Erythroblast (primary cell): Measurements from ENCODE around the gene RSPRY1.
A peak's percentile ranks its signal among the peaks of the same experiment; 100 is the strongest.
"Not testable (repeated sequence)": the region's sequence is repeated elsewhere in the genome, so short reads cannot be mapped to it uniquely, and the experiment has no call there.

Experiments used
- DNase-seq, 2 experiments: peaks; one replicate each; lab custom pipeline; 2025; lab: John Stamatoyannopoulos, UW
- GATA1 ChIP-seq: IDR thresholded peaks from 2 replicates; pipeline ENCODE4 v1.6.1; 2011; ENCODE audit warnings: low read depth, mild to moderate bottlenecking, control low read depth, low read length, moderate library complexity
- POLR2A ChIP-seq: IDR thresholded peaks from 2 replicates; pipeline ENCODE4 v1.6.1; 2011; ENCODE audit warnings: mild to moderate bottlenecking, low read length

RSPRY1 gene

DNA sequence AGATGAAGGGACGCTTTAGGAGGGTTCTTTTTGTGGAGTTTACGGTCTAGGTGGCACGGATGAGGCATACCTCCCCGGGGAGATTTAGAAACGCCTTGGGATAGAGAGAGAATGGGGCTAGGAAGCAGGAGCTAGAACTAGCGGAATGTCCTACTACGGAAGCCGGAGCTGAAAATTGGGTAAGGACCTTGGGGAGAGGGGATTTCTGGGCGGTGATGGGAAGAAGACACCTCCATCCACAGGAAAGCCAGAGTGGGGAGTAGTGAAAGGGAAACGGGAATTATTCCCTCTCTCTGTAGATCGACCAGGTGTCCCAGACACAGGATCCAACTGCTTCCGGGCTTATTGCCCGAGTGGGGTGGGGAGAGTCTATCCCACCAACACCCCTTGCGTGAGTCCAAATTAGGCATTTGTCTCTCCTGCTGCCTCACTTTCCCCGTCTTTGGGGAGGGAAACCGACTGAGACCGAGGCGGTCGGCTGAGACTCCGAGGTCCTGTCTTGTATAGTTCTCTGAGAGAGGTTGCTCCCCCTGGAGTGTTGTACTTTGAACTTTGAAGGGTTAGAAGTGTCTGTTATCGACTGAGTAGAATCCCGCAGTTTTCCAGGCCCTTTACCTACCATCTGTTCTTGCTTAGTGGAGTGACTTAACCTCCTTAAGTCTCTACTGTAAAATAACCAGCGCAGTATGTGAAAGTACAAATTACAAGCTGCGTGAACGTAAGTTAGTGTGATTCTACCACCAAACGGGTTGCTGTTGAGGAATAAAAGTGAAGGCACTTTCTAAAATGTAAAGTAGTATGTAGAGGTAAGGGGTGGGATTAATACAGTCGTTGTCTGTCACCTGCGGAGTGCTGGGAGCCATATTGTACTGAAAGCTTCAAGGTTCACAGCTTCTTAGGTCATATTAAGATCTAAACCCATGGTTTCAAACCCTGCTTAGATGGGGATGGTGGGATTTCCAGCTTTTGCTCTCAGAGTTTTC, 1.0 kb downstream of the RSPRY1 start:
- TF ChIP-seq POLR2A (no peak), GATA1 (no peak)
- DNase-seq = peak; percentile 50 to 60

DNA sequence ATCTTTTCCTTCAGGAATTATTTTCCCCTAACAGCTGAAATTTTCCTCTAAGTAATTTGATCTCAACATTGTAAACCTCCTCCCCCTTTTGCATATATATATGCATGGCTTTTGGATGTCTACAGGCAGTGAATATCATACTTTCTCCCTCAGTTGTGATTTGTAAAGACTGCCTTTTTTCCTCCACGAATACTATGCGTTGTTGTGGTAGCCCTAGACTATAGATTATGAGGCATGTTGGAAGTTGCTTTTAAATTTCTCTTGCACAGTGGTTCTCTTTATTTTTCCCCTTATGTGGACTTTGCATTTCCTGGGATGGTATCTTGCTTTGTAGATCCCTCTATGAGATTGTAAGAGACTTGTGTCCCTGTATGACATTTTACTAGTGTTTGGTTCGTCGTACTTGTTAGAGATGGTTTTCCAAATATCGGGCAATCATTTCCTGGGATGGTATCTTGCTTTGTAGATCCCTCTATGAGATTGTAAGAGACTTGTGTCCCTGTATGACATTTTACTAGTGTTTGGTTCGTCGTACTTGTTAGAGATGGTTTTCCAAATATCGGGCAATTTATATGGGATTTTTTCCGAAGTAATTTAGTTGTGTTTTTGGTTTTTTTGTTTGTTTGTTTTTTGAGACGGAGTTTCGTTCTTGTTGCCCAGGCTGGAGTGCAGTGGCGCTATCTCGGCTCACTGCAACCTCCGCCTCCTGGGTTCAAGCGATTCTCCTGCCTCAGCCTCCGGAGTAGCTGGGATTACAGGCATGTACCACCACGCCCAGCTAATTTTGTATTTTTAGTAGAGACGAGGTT, 2.0 kb downstream of the RSPRY1 start:
- peak; percentile 23 to 30 for DNase-seq

DNA sequence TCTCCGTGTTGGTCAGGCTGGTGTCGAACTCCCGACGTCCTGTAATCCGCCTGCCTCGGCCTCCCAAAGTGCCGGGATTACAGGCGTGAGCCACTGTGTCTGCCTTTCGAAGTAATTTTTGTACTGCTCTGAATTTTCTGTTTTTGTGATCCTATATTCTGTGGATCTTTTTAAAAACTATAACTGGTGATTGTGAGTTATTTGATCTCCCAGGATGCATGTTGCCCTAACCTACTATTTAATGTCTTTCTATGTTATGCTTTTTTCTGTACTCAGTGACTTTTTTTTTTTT, 2.5 kb downstream of the RSPRY1 start:
- no peak for DNase-seq
- no peak for TF ChIP-seq POLR2A
- TF ChIP-seq GATA1 = no peak

DNA sequence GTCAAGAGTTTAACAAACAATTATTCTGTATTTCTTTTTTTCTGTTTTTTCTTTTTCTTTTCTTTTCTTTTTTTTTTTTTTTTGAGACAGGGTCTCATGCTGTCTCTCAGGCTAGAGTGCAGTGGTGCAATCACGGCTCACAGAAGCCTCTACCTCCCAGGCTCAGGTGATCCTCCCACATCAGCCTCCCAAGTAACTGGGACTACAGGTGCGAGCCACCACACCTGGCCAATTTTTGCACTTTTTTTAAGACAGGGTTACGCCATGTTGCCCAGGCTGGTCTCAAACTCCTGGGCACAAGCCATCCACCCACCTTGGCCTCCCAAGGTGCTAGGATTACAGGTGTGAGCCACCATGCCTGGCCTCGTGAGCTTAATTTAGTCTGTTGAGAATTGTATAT, 3.4 kb downstream of the RSPRY1 start:
- not testable (repeated sequence) for DNase-seq

DNA sequence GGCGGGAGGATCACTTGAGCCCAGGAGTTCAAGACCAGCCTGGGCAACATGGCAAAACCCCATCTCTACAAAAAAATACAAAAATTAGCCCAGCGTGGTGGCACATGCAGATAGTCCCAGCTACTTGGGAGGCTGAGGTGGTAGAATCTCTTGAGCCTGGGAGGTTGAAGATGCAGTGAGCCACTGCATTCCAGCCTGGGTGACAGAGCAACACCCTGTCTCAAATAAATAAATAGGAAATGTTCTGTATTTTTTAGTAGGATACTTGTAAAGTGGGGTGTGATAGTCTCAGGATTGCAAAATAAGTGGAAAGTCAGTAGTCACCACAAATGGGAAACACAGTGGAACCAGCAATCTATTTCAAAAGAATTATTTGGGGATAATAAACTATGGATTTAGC, 4.0 kb downstream of the RSPRY1 start:
- no peak for TF ChIP-seq GATA1
- TF ChIP-seq POLR2A = no peak
- DNase-seq = no peak

DNA sequence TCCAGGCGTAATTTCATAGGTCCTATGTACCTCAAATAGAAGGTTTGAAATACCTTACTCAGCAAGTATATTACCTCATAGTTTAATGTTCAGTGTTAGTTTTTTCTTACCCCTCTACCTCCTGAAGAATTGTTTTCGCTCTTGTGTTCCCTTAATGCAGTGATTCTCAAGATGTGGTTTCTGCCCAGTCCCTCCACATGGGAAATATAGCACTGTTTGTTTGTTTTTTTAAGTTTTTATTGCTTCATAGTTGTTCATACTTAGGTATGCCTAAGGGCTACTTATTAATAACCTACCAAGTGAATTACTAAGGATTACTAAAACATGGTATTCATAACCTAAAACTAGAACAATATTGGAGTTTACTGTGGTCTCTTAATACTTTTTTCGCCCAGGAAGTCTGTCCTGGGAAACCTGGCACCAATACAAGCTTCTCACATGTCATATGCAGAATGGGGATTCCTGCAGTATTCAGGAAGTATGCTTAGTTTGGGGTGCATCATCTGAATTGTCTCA, 5.0 kb downstream of the RSPRY1 start:
- TF ChIP-seq GATA1 (no peak), POLR2A (no peak)
- no peak for DNase-seq

DNA sequence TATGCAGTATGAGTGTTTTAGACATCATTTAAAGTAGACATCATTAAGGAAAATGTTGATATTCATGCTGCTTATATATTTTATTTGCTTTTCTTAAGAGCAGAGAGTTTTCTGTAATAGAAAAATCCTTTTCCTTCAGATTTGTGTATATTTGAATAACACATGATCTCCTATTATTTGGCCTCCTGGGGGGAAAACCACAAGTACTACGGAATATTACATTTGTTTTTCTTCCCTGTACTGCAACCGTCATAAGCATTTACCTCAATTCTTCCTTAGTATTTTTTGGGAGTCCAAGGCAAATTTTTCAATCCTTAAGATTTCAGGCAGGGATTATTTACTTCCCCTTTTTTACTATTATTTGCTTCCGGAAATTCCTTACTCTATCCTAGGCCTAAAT, 6.0 kb downstream of the RSPRY1 start:
- DNase-seq = no peak
- TF ChIP-seq GATA1 (no peak), POLR2A (no peak)

DNA sequence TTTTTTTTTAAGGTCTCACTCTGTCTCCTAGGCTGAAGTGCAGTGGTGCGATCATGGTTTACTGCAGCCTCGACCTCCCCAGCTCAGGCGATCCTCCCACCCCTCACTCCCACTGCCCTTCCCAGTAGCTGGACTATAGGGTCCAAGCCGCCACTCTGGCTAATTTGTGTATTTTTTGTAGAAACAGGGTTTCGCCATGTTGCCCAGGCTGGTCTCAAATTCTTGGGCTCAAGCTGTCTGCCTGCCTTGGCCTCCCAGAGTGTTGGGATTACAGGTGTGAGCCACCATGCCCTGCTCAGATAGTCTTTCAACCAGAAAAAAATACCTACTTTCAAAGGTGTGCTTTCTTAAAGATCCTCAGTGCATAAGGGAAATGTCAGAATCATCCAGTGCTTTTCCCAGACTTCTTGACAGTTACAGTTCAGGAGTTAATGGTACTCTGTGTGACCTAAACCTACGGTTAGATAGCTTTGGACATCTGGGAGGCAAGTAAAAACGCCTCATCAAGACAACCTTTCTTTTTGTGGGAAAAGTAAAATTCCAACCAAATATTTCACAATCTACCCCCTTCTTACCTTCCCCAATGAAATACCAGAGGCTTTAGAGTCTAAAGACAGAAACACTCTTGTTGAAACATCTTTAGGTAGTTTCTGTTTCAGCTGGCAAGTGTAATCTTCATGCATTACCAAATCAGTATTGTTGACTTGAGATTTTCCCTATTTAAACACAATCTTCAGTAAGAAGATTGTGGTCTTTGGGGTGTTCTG, 6.8 kb downstream of the RSPRY1 start:
- no peak for DNase-seq
- TF ChIP-seq GATA1 (no peak), POLR2A (no peak)

DNA sequence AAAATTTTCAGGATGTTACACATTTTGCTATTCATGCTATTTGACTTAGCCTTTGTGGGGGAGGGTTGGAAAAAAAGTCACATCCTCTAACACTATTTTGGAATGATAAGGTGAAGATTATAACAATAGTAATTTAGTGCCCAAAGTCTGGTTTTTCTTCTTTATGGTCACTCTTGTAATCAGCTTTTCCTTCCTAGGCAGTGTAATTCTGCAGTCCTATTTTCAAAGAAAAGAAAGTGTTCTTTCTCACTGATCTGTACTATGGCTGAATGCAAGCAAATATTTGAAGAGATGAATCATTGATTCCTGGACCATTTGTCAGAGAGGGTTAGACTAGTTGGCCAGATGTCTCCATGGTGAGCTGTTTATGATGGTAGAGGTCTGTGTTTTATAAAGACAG, 8.4 kb downstream of the RSPRY1 start:
- TF ChIP-seq POLR2A = no peak
- no peak for TF ChIP-seq GATA1

DNA sequence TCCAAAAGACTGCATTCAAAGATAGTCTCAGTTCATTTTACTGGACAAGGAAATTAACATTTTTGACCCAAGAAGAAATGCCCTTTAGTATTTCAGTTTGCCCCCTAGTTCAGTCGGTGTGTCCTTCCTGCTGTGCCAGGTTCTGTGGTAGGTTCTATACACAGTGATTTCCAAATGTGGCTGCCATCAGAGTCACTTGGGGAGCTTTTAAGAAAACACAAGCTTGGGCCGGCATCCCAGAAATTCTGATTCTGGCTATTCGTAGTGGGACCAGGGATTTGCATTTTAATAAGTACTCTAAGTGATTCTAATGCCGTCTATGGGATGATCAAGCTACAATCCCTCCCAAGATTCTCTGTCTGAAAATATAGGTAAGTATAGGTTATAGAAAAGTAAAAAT, 10.2 kb downstream of the RSPRY1 start:
- no peak for TF ChIP-seq POLR2A
- TF ChIP-seq GATA1 = no peak
- no peak for DNase-seq

More for the DNA sequence above, 8.4 kb downstream of the RSPRY1 start:
- no peak for DNase-seq

DNA sequence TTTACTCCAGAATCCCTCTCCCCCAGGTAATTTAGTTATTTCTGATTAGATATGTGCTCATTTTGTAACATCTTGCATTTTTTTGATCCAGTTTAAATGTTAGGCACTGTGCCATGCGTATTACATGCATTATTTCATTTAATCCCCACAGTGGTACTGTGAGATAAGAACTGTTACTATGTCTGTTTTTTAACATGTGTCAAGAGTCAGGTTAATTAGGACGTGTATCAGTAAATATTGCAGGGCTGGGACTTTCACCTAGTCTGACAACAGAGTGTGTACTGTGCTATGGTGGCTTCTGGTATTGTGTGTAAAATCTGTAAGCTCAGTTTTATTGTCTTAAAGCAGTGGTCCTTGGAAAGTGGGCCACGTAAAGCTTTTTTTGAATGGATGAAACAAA, 10.6 kb downstream of the RSPRY1 start:
- TF ChIP-seq GATA1 (no peak), POLR2A (no peak)
- no peak for DNase-seq

DNA sequence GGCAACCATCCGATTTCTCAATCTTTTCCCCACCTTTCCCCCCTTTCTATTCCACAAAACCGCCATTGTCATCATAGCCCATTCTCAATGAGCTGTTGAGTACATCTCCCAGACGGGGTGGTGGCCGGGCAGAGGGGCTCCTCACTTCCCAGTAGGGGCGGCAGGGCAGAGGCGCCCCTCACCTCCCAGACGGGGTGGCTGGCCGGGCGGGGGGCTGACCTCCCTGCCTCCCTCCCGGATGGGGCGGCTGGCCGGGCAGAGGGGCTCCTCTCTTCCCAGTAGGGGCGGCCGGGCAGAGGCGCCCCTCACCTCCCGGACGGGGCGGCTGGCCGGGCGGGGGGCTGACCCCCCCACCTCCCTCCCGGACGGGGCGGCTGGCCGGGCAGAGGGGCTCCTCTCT, 14.2 kb downstream of the RSPRY1 start:
- not testable (repeated sequence) for DNase-seq

DNA sequence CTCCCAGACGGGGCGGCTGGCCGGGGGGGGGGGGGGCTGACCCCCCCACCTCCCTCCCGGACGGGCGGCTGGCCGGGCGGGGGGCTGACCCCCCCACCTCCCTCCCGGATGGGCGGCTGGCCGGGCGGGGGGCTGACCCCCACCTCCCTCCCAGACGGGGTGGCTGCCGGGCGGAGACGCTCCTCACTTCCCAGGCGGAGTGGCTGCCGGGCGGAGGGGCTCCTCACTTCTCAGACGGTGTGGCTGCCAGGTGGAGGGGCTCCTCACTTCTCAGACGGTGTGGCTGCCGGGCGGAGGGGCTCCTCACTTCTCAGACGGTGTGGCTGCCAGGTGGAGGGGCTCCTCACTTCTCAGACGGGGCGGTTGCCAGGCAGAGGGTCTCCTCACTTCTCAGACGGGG, 14.8 kb downstream of the RSPRY1 start:
- not testable (repeated sequence) for DNase-seq
